Activated CD4-positive, alpha-beta memory T cell treated with anti-CD3 and anti-CD28 coated beads for 36 hours (primary cell): Measurements from ENCODE around the gene SPATA4. TPM values are rescaled to one million over a fixed set of nuclear protein-coding genes. Genes with fewer than 3 reads are reported as not detected.

Source experiments
- CTCF ChIA-PET: fragments of 350-600 bp; sonication (Branson Sonifier 250); formaldehyde crosslinking; loops from one replicate; lab custom pipeline; 2021; ENCODE audit warnings: antibody characterized with exemption, inconsistent platforms; lab: Charles Lee
- POLR2A ChIA-PET: fragments of 350-600 bp; sonication (Branson Sonifier 250); formaldehyde crosslinking; loops from one replicate; lab custom pipeline; 2021; ENCODE audit warnings: antibody characterized with exemption; lab: Charles Lee
- DNase-seq: peaks from one replicate; pipeline ENCODE4 v3.0.0-alpha.2; 2020
- H3K27ac Mint-ChIP-seq: one replicate; pipeline ENCODE4 v1.8.0; 2021; ENCODE audit warnings: mixed read lengths
- H3K27me3 Mint-ChIP-seq: one replicate; pipeline ENCODE4 v1.8.0; 2021; ENCODE audit warnings: mixed read lengths
- H3K36me3 Mint-ChIP-seq: one replicate; pipeline ENCODE4 v1.8.0; 2021; ENCODE audit warnings: mixed read lengths
- H3K4me1 Mint-ChIP-seq: one replicate; pipeline ENCODE4 v1.8.0; 2021; ENCODE audit warnings: low read depth, mixed read lengths
- H3K4me3 Mint-ChIP-seq: one replicate; pipeline ENCODE4 v1.8.0; 2021; ENCODE audit warnings: mild to moderate bottlenecking, mixed read lengths
- H3K9me3 Mint-ChIP-seq: one replicate; pipeline ENCODE4 v1.8.0; 2021; ENCODE audit warnings: mixed read lengths
- intact Hi-C: fragments of 100-400 bp; cut with micrococcal nuclease; formaldehyde crosslinking; loops from one replicate; pipeline ENCODE4 v1.15.1; 2023
- total RNA-seq, 2 experiments: library from RNA; stranded (reverse); gene quantifications; one replicate each; pipeline ENCODE4 v1.2.3, GENCODE V29; 2021

SPATA4 gene
- total RNA-seq, result not detected

- ChIA-PET CTCF (no interaction called here), POLR2A (interaction anchor here (1.3 kb wide), 2 partner anchors 35 to 1247 kb away, joined by 3 read pairs; partner anchors contain the start of gene AGA)
- peaks cover 26% of the 10 kb centered on the region for H3K27me3 Mint-ChIP-seq
- peaks cover 1% of the 10 kb centered on the region for H3K36me3 Mint-ChIP-seq
- peak within 1 kb of the TSS; percentile 77 for H3K4me3 Mint-ChIP-seq
- peak; percentile 97 for DNase-seq
- peaks cover 28% of the 10 kb centered on the region for H3K4me1 Mint-ChIP-seq
- H3K9me3 Mint-ChIP-seq, result no peaks in the 10 kb centered on the region
- intact Hi-C loops, result loop anchor here (1.0 to 2.0 kb wide), 4 partner anchors 8 to 1247 kb away; partner anchors contain the start of genes AGA and SPCS3
- H3K27ac Mint-ChIP-seq, result peak within 1 kb of the TSS; percentile 70
Measured at GRCh38 chr4:176195184-176195978, at the start of gene SPATA4. TSS of gene SPATA4 (minus strand) at chr4:176195585. CDS start at chr4:176195562, 23 bp downstream.

GRCh38 chr4:176242764-176243347, 47.5 kb upstream of the SPATA4 start:
- Mint-ChIP-seq H3K4me1 (no peaks in the 10 kb centered on the region), H3K27me3 (peaks cover 10% of the 10 kb centered on the region), H3K36me3 (no peaks in the 10 kb centered on the region), H3K4me3 (no peak overlapping the region), H3K27ac (no peak overlapping the region), H3K9me3 (no peaks in the 10 kb centered on the region)
- ChIA-PET POLR2A (no interaction called here), CTCF (no interaction called here)
- DNase-seq, result no peak
- intact Hi-C loops, result no loop called here

- Mint-ChIP-seq H3K27me3 (peaks cover 10% of the 10 kb centered on the region), H3K27ac (no peak overlapping the region), H3K36me3 (no peaks in the 10 kb centered on the region), H3K9me3 (no peaks in the 10 kb centered on the region), H3K4me1 (no peaks in the 10 kb centered on the region), H3K4me3 (no peak overlapping the region)
- no peak for DNase-seq
- ChIA-PET POLR2A (no interaction called here), CTCF (no interaction called here)
- intact Hi-C loops, result no loop called here
Measured at GRCh38 chr4:176241703-176242102, 46.3 kb upstream of the SPATA4 start.

- H3K9me3 Mint-ChIP-seq, result no peaks in the 10 kb centered on the region
- intact Hi-C loops, result no loop called here
- CTCF ChIA-PET, result no interaction called here
- POLR2A ChIA-PET, result no interaction called here
- H3K36me3 Mint-ChIP-seq, result no peaks in the 10 kb centered on the region
- H3K4me1 Mint-ChIP-seq, result no peaks in the 10 kb centered on the region
- peaks cover 11% of the 10 kb centered on the region for H3K27me3 Mint-ChIP-seq
- DNase-seq, result no peak
- H3K4me3 Mint-ChIP-seq, result no peak overlapping the region
- no peak overlapping the region for H3K27ac Mint-ChIP-seq
Measured at GRCh38 chr4:176238826-176239225, 43.4 kb upstream of the SPATA4 start.

- ChIA-PET CTCF (no interaction called here), POLR2A (no interaction called here)
- Mint-ChIP-seq H3K36me3 (no peaks in the 10 kb centered on the region), H3K27me3 (peaks cover 11% of the 10 kb centered on the region), H3K4me1 (no peaks in the 10 kb centered on the region), H3K9me3 (no peaks in the 10 kb centered on the region), H3K27ac (no peak overlapping the region), H3K4me3 (no peak overlapping the region)
- no peak for DNase-seq
- intact Hi-C loops, result no loop called here
Measured at GRCh38 chr4:176238157-176238610, 42.8 kb upstream of the SPATA4 start.

- H3K36me3 Mint-ChIP-seq, result no peaks in the 10 kb centered on the region
- H3K4me1 Mint-ChIP-seq, result no peaks in the 10 kb centered on the region
- CTCF ChIA-PET, result no interaction called here
- no peak overlapping the region for H3K27ac Mint-ChIP-seq
- H3K4me3 Mint-ChIP-seq, result no peak overlapping the region
- intact Hi-C loops, result no loop called here
- no peaks in the 10 kb centered on the region for H3K9me3 Mint-ChIP-seq
- POLR2A ChIA-PET, result no interaction called here
- H3K27me3 Mint-ChIP-seq, result peaks cover 10% of the 10 kb centered on the region
- no peak for DNase-seq
Measured at GRCh38 chr4:176236946-176237345, 41.6 kb upstream of the SPATA4 start.

- no peak for DNase-seq
- ChIA-PET CTCF (no interaction called here), POLR2A (no interaction called here)
- Mint-ChIP-seq H3K4me1 (no peaks in the 10 kb centered on the region), H3K4me3 (no peak overlapping the region), H3K27me3 (peaks cover 18% of the 10 kb centered on the region), H3K27ac (no peak overlapping the region), H3K36me3 (no peaks in the 10 kb centered on the region), H3K9me3 (no peaks in the 10 kb centered on the region)
- intact Hi-C loops, result no loop called here
Measured at GRCh38 chr4:176230836-176231235, 35.5 kb upstream of the SPATA4 start.

- ChIA-PET POLR2A (no interaction called here), CTCF (interaction anchor here (1.0 kb wide), 1 partner anchor 1151 kb away, joined by 3 read pairs; no protein-coding TSS in a partner anchor)
- H3K9me3 Mint-ChIP-seq, result no peaks in the 10 kb centered on the region
- no peak for DNase-seq
- intact Hi-C loops, result no loop called here
- H3K4me1 Mint-ChIP-seq, result no peaks in the 10 kb centered on the region
- H3K36me3 Mint-ChIP-seq, result no peaks in the 10 kb centered on the region
- H3K4me3 Mint-ChIP-seq, result no peak overlapping the region
- H3K27me3 Mint-ChIP-seq, result peaks cover 16% of the 10 kb centered on the region
- no peak overlapping the region for H3K27ac Mint-ChIP-seq
Measured at GRCh38 chr4:176229645-176230044, 34.3 kb upstream of the SPATA4 start.

- H3K27me3 Mint-ChIP-seq, result peaks cover 13% of the 10 kb centered on the region
- H3K4me1 Mint-ChIP-seq, result no peaks in the 10 kb centered on the region
- no peak overlapping the region for H3K27ac Mint-ChIP-seq
- POLR2A ChIA-PET, result interaction anchor here (0.6 kb wide), 1 partner anchor 910 kb away, joined by 3 read pairs; no protein-coding TSS in a partner anchor
- no peak overlapping the region for H3K4me3 Mint-ChIP-seq
- intact Hi-C loops, result no loop called here
- no peak for DNase-seq
- H3K36me3 Mint-ChIP-seq, result no peaks in the 10 kb centered on the region
- CTCF ChIA-PET, result no interaction called here
- no peaks in the 10 kb centered on the region for H3K9me3 Mint-ChIP-seq
Measured at GRCh38 chr4:176226736-176227135, 31.4 kb upstream of the SPATA4 start.

GRCh38 chr4:176223561-176223960, 28.2 kb upstream of the SPATA4 start:
- ChIA-PET POLR2A (no interaction called here), CTCF (no interaction called here)
- no peak overlapping the region for H3K4me3 Mint-ChIP-seq
- intact Hi-C loops, result no loop called here
- H3K27me3 Mint-ChIP-seq, result peaks cover 11% of the 10 kb centered on the region
- H3K9me3 Mint-ChIP-seq, result no peaks in the 10 kb centered on the region
- DNase-seq, result no peak
- no peaks in the 10 kb centered on the region for H3K36me3 Mint-ChIP-seq
- no peak overlapping the region for H3K27ac Mint-ChIP-seq
- no peaks in the 10 kb centered on the region for H3K4me1 Mint-ChIP-seq

- Mint-ChIP-seq H3K27me3 (peaks cover 5% of the 10 kb centered on the region), H3K4me3 (no peak overlapping the region), H3K27ac (no peak overlapping the region), H3K9me3 (no peaks in the 10 kb centered on the region), H3K36me3 (no peaks in the 10 kb centered on the region), H3K4me1 (no peaks in the 10 kb centered on the region)
- intact Hi-C loops, result no loop called here
- POLR2A ChIA-PET, result no interaction called here
- DNase-seq, result no peak
- CTCF ChIA-PET, result no interaction called here
Measured at GRCh38 chr4:176222149-176222548, 26.8 kb upstream of the SPATA4 start.

- H3K9me3 Mint-ChIP-seq, result peaks cover 1% of the 10 kb centered on the region
- H3K27me3 Mint-ChIP-seq, result peaks cover 2% of the 10 kb centered on the region
- no peaks in the 10 kb centered on the region for H3K4me1 Mint-ChIP-seq
- H3K36me3 Mint-ChIP-seq, result no peaks in the 10 kb centered on the region
- ChIA-PET POLR2A (no interaction called here), CTCF (interaction anchor here (0.8 kb wide), 1 partner anchor 66 kb away, joined by 4 read pairs; no protein-coding TSS in a partner anchor)
- intact Hi-C loops, result no loop called here
- no peak overlapping the region for H3K4me3 Mint-ChIP-seq
- DNase-seq, result no peak
- no peak overlapping the region for H3K27ac Mint-ChIP-seq
Measured at GRCh38 chr4:176217510-176217909, 22.1 kb upstream of the SPATA4 start.
